ENCODE results near the gene FMN2. TPM values are rescaled to one million over a fixed set of nuclear protein-coding genes. Genes with fewer than 3 reads are reported as not detected.

Gene FMN2
- total and polyA plus RNA-seq, 9 donors, result 0.24 to 0.81 (median 0.39) TPM

- H3K9me3 ChIP-seq (replicated peaks; ENCODE audit: control insufficient read depth, low read depth, low read length), result no peaks in the 10 kb centered on the region
- WGBS (ENCODE audit: insufficient coverage), result 60% methylated on average over 1 of the region's 6 CpGs
- no peaks in the 10 kb centered on the region for H3K4me1 ChIP-seq (ENCODE audit: control insufficient read depth, insufficient read depth, low read length)
- no peak overlapping the region for H3K4me3 ChIP-seq (ENCODE audit: low read length)
- H3K27me3 ChIP-seq (ENCODE audit: control insufficient read depth, insufficient read depth, low read length), result no peaks in the 10 kb centered on the region
- no peak overlapping the region for H3K27ac ChIP-seq (ENCODE audit: low read length)
- no peaks in the 10 kb centered on the region for H3K36me3 ChIP-seq (ENCODE audit: control insufficient read depth, insufficient read depth, low read length)
- DNase-seq, result no peak
Measured at GRCh38 chr1:240486611-240487010, 394.9 kb downstream of the FMN2 start.

- no peak overlapping the region for H3K4me3 ChIP-seq (ENCODE audit: low read length)
- no peaks in the 10 kb centered on the region for H3K9me3 ChIP-seq (replicated peaks; ENCODE audit: control insufficient read depth, low read depth, low read length)
- H3K4me1 ChIP-seq (ENCODE audit: control insufficient read depth, insufficient read depth, low read length), result no peaks in the 10 kb centered on the region
- no peak for DNase-seq
- no peak overlapping the region for H3K27ac ChIP-seq (ENCODE audit: low read length)
- no peaks in the 10 kb centered on the region for H3K36me3 ChIP-seq (ENCODE audit: control insufficient read depth, insufficient read depth, low read length)
- 67% methylated on average over 3 of the region's 3 CpGs for WGBS (ENCODE audit: insufficient coverage)
- H3K27me3 ChIP-seq (ENCODE audit: control insufficient read depth, insufficient read depth, low read length), result no peaks in the 10 kb centered on the region
Measured at GRCh38 chr1:240487493-240487892, 395.8 kb downstream of the FMN2 start.

GRCh38 chr1:240491156-240491555 is 399.5 kb downstream of the FMN2 start:
- no peak overlapping the region for H3K4me3 ChIP-seq (ENCODE audit: low read length)
- H3K4me1 ChIP-seq (ENCODE audit: control insufficient read depth, insufficient read depth, low read length), result no peaks in the 10 kb centered on the region
- no peaks in the 10 kb centered on the region for H3K36me3 ChIP-seq (ENCODE audit: control insufficient read depth, insufficient read depth, low read length)
- no peak overlapping the region for H3K27ac ChIP-seq (ENCODE audit: low read length)
- DNase-seq, result no peak
- WGBS (ENCODE audit: insufficient coverage), result no CpG with 5 or more reads among the region's 5 CpGs
- H3K9me3 ChIP-seq (replicated peaks; ENCODE audit: control insufficient read depth, low read depth, low read length), result no peaks in the 10 kb centered on the region
- no peaks in the 10 kb centered on the region for H3K27me3 ChIP-seq (ENCODE audit: control insufficient read depth, insufficient read depth, low read length)

GRCh38 chr1:240491796-240492195 is 400.1 kb downstream of the FMN2 start:
- Histone ChIP-seq H3K36me3 (ENCODE audit: control insufficient read depth, insufficient read depth, low read length) (no peaks in the 10 kb centered on the region), H3K4me3 (ENCODE audit: low read length) (no peak overlapping the region), H3K9me3 (replicated peaks; ENCODE audit: control insufficient read depth, low read depth, low read length) (no peaks in the 10 kb centered on the region), H3K27me3 (ENCODE audit: control insufficient read depth, insufficient read depth, low read length) (no peaks in the 10 kb centered on the region), H3K27ac (ENCODE audit: low read length) (no peak overlapping the region), H3K4me1 (ENCODE audit: control insufficient read depth, insufficient read depth, low read length) (no peaks in the 10 kb centered on the region)
- DNase-seq, result no peak
- WGBS (ENCODE audit: insufficient coverage), result no CpG with 5 or more reads among the region's 7 CpGs

- DNase-seq, result no peak
- Histone ChIP-seq H3K9me3 (replicated peaks; ENCODE audit: control insufficient read depth, low read depth, low read length) (no peaks in the 10 kb centered on the region), H3K4me3 (ENCODE audit: low read length) (no peak overlapping the region), H3K36me3 (ENCODE audit: control insufficient read depth, insufficient read depth, low read length) (no peaks in the 10 kb centered on the region), H3K4me1 (ENCODE audit: control insufficient read depth, insufficient read depth, low read length) (no peaks in the 10 kb centered on the region), H3K27me3 (ENCODE audit: control insufficient read depth, insufficient read depth, low read length) (no peaks in the 10 kb centered on the region), H3K27ac (ENCODE audit: low read length) (no peak overlapping the region)
- 47% methylated on average over 51 of the region's 52 CpGs for WGBS (ENCODE audit: insufficient coverage)
Measured at GRCh38 chr1:240492832-240493440, 401.3 kb downstream of the FMN2 start.

- H3K4me1 ChIP-seq (ENCODE audit: control insufficient read depth, insufficient read depth, low read length), result no peaks in the 10 kb centered on the region
- DNase-seq, result no peak
- WGBS (ENCODE audit: insufficient coverage), result no CpG with 5 or more reads among the region's 4 CpGs
- no peak overlapping the region for H3K27ac ChIP-seq (ENCODE audit: low read length)
- H3K27me3 ChIP-seq (ENCODE audit: control insufficient read depth, insufficient read depth, low read length), result no peaks in the 10 kb centered on the region
- no peak overlapping the region for H3K4me3 ChIP-seq (ENCODE audit: low read length)
- no peaks in the 10 kb centered on the region for H3K9me3 ChIP-seq (replicated peaks; ENCODE audit: control insufficient read depth, low read depth, low read length)
- H3K36me3 ChIP-seq (ENCODE audit: control insufficient read depth, insufficient read depth, low read length), result no peaks in the 10 kb centered on the region
Measured at GRCh38 chr1:240495601-240496000, 403.9 kb downstream of the FMN2 start.

- no peak for DNase-seq
- no peaks in the 10 kb centered on the region for H3K9me3 ChIP-seq (replicated peaks; ENCODE audit: control insufficient read depth, low read depth, low read length)
- no peak overlapping the region for H3K4me3 ChIP-seq (ENCODE audit: low read length)
- no peak overlapping the region for H3K27ac ChIP-seq (ENCODE audit: low read length)
- no peaks in the 10 kb centered on the region for H3K36me3 ChIP-seq (ENCODE audit: control insufficient read depth, insufficient read depth, low read length)
- no peaks in the 10 kb centered on the region for H3K27me3 ChIP-seq (ENCODE audit: control insufficient read depth, insufficient read depth, low read length)
- no peaks in the 10 kb centered on the region for H3K4me1 ChIP-seq (ENCODE audit: control insufficient read depth, insufficient read depth, low read length)
- WGBS (ENCODE audit: insufficient coverage), result 91% methylated on average over 6 of the region's 7 CpGs
Measured at GRCh38 chr1:240496356-240496755, 404.7 kb downstream of the FMN2 start.

GRCh38 chr1:240496941-240497340 is 405.3 kb downstream of the FMN2 start:
- WGBS (ENCODE audit: insufficient coverage), result 96% methylated on average over 3 of the region's 5 CpGs
- H3K36me3 ChIP-seq (ENCODE audit: control insufficient read depth, insufficient read depth, low read length), result no peaks in the 10 kb centered on the region

GRCh38 chr1:240497908-240498307 is 406.2 kb downstream of the FMN2 start:
- Histone ChIP-seq H3K36me3 (ENCODE audit: control insufficient read depth, insufficient read depth, low read length) (no peaks in the 10 kb centered on the region), H3K27ac (ENCODE audit: low read length) (no peak overlapping the region), H3K27me3 (ENCODE audit: control insufficient read depth, insufficient read depth, low read length) (no peaks in the 10 kb centered on the region), H3K4me1 (ENCODE audit: control insufficient read depth, insufficient read depth, low read length) (no peaks in the 10 kb centered on the region), H3K9me3 (replicated peaks; ENCODE audit: control insufficient read depth, low read depth, low read length) (no peaks in the 10 kb centered on the region), H3K4me3 (ENCODE audit: low read length) (no peak overlapping the region)
- peak; percentile 32 for DNase-seq
- no CpG with 5 or more reads among the region's 4 CpGs for WGBS (ENCODE audit: insufficient coverage)

More at GRCh38 chr1:240496941-240497340, 405.3 kb downstream of the FMN2 start:
- Histone ChIP-seq H3K27ac (ENCODE audit: low read length) (no peak overlapping the region), H3K27me3 (ENCODE audit: control insufficient read depth, insufficient read depth, low read length) (no peaks in the 10 kb centered on the region), H3K4me1 (ENCODE audit: control insufficient read depth, insufficient read depth, low read length) (no peaks in the 10 kb centered on the region), H3K9me3 (replicated peaks; ENCODE audit: control insufficient read depth, low read depth, low read length) (no peaks in the 10 kb centered on the region), H3K4me3 (ENCODE audit: low read length) (no peak overlapping the region)
- no peak for DNase-seq

- Histone ChIP-seq H3K9me3 (replicated peaks; ENCODE audit: control insufficient read depth, low read depth, low read length) (no peaks in the 10 kb centered on the region), H3K4me1 (ENCODE audit: control insufficient read depth, insufficient read depth, low read length) (no peaks in the 10 kb centered on the region), H3K27me3 (ENCODE audit: control insufficient read depth, insufficient read depth, low read length) (no peaks in the 10 kb centered on the region), H3K36me3 (ENCODE audit: control insufficient read depth, insufficient read depth, low read length) (no peaks in the 10 kb centered on the region), H3K27ac (ENCODE audit: low read length) (no peak overlapping the region), H3K4me3 (ENCODE audit: low read length) (no peak overlapping the region)
- 78% methylated on average over 6 of the region's 8 CpGs for WGBS (ENCODE audit: insufficient coverage)
- DNase-seq, result no peak
Measured at GRCh38 chr1:240498335-240498734, 406.7 kb downstream of the FMN2 start.

GRCh38 chr1:240499012-240499411 is 407.3 kb downstream of the FMN2 start:
- Histone ChIP-seq H3K4me1 (ENCODE audit: control insufficient read depth, insufficient read depth, low read length) (no peaks in the 10 kb centered on the region), H3K9me3 (replicated peaks; ENCODE audit: control insufficient read depth, low read depth, low read length) (no peaks in the 10 kb centered on the region), H3K27me3 (ENCODE audit: control insufficient read depth, insufficient read depth, low read length) (no peaks in the 10 kb centered on the region), H3K4me3 (ENCODE audit: low read length) (no peak overlapping the region), H3K27ac (ENCODE audit: low read length) (no peak overlapping the region), H3K36me3 (ENCODE audit: control insufficient read depth, insufficient read depth, low read length) (no peaks in the 10 kb centered on the region)
- no peak for DNase-seq
- 80% methylated on average over 1 of the region's 2 CpGs for WGBS (ENCODE audit: insufficient coverage)

All from muscle of leg (tissue), 11 donors.